ENCODE data around the gene FAM13A. TPM values are rescaled to one million over a fixed set of nuclear protein-coding genes. Genes with fewer than 3 reads are reported as not detected.

Gene FAM13A
- total and polyA plus RNA-seq, 2 of the 8 experiments (the other 6 are each of a cell fraction or from before 2014, with no cell fraction given), result 7.1 to 16.5 TPM

GRCh38 chr4:88846206-88846790, 210.7 kb downstream of the FAM13A start (continued):
- TF ChIP-seq CHD7 (IDR thresholded peaks at IDR 0.05; ENCODE audit: insufficient replicate concordance, low read length) (no peak), JUND (IDR thresholded peaks at IDR 0.05; ENCODE audit: low read length) (no peak), CBX8 (IDR thresholded peaks at IDR 0.05; ENCODE audit: borderline replicate concordance, low read depth, low read length) (no peak), SAP30 (IDR thresholded peaks at IDR 0.05; ENCODE audit: insufficient read depth, insufficient replicate concordance, low read length) (no peak), SUZ12 (IDR thresholded peaks at IDR 0.05; ENCODE audit: low read length) (no peak), ATF3 (IDR thresholded peaks at IDR 0.05; ENCODE audit: insufficient read depth, low read depth, low read length) (no peak)
- TF ChIP-seq, protein P1, sequence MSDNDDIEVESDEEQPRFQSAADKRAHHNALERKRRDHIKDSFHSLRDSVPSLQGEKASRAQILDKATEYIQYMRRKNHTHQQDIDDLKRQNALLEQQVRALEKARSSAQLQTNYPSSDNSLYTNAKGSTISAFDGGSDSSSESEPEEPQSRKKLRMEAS (IDR thresholded peaks at IDR 0.05), result no peak

All from H1 (cell line).